ENCODE measurements around the gene ZNF689.
"Not testable (repeated sequence)": the region's sequence is repeated elsewhere in the genome, so short reads cannot be mapped to it uniquely, and the experiment has no call there.

The ZNF689 gene

DNA sequence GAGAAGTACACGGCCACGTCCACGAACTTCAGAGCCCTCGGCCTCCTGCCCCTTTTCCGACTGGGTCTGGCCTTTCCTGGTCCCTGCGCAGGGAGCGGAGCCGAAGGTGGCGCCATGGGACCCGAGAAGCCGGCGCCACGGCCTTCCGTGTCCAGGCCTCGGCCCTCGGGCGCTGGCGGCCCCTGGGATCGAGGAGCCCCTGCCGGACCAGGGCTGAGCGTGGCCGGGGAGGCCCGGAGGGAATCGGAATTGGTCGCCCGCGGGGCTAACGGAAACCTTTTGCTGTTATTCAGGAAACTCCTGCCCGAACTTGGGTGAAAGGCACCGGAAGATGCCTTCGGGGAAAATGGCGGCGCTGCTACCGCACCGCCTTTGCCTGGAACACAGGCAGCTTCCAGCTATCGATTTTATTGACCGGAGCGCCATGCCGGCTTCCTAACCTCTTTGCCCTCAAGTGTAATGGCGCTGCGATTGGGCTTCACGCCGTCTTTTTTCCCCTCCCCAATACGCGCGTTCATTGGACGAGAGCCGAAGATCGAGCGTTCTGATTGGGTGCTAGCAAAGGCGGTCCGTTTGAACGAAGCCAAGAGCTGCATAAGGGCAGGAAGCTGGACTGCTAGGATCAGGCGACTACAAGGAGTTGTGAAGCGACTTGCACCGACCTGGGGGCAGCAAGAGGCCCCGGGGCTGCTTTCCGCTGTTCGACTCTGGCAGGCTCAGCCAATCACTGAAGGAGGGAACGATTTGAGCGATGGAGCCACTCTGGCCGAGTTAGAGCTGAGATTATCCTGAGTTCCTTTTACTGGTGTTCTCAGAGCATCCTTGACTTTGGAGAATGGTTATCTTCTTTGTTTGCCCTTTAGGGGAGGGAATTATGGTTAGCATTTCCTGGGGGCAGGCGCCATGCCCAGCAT is at the start of gene ZNF689:
TSS of gene ZNF689 (minus strand) at position 464 of the 914 bp plus-strand sequence. CDS start at position 116, 348 bp downstream.
- DNase-seq = peak; percentile 95 to 99 (median 97)

DNA sequence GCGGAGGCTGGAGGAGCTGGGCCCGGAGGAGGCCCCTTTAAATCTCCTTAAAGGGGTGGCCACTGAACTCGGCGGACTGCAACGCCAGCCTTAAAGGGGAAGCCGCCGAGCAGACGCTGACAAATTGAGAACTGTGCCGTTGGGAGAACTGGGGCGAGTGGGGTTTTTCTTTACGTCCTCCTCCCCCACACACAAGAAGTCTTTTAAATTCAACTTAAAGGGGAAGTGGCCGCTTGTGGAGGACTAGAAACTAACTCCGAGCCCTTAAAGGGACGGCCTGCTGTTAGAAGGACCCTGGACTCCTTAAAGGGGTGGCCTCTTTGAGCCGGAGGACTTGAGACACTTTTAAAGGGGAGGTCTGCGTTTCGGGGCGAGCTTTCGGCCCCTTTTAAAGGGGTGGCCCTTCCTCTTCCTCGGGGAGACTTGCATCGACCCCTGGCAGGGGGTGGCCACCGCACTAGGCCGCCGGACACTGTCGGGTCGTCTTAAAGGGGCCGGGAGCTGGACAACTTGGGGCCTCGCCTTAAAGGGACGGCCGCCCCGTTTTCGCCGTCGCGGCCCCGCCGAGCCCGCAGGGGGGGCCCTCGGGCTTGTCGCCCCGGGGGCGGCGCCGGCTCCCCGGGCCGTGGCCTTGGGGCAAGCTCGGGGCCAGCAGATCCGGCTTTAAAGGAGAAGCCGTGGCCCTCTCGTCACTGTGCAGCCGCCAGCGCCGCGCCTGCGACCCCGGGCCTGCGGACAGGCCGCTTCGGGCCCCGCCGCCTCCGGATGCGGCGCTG is 48.7 kb upstream of the ZNF689 start:
- DNase-seq = peak; percentile 86 to 99 (median 96)

DNA sequence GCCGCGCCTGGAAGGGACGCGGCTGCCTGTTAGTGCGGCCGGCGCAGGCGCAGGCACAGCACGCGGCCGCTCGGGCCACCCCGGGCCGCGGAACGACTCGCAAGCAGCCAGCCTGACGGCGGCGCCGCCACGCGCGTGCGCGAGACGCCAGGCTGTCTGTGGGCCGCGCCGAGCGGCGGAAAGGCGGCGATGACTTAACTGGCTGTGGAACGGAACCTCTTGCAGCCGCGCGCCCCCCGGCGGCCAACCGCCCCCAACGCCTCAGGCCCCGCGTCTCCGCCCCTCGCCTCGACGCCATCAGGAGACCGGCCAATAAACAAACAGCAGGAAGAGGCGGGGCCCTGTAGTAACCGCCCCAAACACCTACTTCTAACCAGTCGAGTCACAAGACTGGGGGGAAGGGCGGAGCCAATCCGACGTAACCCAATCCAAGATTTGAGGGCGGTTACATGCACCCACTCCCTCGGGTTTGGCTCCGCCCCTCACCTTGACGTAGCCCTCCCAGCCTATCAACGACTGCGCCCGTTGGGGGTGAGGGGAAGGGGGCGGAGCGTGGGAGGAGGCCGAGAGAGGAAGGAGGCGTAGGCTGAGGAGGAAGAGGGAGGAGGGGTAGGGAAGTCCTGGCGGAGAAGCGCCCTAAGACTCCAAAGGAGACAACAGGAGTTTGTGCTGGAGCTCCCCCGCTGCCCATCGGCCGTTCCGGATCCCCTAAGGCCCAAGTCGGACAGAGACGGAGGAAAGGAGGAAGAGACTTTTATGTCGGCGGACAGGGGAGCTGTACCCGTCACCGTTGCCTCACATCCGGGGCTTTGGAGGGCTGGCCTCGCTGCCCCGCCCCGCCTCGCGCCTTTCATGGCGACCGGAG is 47.9 kb upstream of the ZNF689 start, which contains the start of gene FBRS:
TSS of gene FBRS (plus strand) at position 566 of the 865 bp plus-strand sequence. CDS start 1,088 bp downstream, outside the sequence.
- DNase-seq = peak; percentile 97 to 100 (median 100)

DNA sequence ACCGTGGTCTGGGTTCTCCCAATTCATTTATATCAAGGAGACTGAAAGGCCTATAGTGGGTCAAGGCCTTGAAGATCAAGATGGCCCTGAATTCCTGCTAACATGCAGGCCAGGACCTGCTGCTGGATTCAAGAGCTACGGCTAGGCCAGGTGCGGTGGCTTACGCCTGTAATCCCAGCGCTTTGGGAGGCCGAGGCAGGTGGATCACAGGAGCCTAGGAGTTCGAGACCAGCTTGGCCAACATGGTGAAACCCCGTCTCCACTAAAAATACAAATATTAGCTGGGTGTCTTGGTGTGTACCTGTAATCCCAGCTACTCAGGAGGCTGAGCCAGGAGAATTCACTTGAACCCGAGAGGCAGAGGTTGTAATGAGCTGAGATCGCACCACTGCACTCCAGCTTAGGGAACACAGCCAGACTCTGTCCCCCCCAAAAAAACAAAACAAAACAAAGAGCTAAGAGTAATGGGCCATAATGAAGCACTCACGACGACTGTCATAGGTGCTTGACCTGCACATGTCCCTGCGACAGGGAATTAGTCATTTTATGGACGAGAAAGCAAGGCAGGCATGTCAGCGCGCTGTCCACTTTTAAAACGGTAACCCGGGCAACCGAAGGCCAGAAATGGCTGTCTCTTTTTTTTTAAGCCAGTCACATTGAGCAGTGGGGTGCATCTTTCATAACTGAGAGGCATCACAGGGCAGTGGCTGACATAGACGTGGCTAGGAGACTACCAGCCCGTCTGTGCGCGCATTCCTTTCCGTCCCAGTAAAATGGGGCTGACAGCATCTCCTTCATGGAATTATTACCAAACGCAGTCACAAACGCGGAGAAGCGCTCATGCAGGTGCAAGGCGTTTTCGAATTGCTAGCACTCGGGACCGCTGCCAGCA is 47.0 kb upstream of the ZNF689 start:
- peak in 1 of 3 experiments; percentile 88 for DNase-seq

DNA sequence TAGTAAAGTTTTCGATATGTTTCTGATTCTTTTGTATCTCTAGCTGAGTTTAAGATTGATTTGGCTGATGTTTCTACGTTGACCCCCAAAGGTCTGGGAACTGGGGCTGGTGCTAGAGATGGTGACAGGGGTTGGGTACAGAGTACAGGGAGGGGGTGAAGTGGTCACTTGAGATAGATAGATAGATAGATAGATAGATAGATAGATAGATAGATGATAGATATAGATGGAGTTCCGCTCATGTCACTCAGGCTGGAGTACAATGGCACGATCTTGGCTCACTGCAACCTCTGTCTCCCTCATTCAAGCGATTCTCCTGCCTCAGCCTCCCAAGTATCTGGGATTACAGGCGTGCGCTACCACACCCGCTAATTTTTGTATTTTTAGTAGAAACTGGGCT is 46.2 kb upstream of the ZNF689 start:
- DNase-seq = no peak

DNA sequence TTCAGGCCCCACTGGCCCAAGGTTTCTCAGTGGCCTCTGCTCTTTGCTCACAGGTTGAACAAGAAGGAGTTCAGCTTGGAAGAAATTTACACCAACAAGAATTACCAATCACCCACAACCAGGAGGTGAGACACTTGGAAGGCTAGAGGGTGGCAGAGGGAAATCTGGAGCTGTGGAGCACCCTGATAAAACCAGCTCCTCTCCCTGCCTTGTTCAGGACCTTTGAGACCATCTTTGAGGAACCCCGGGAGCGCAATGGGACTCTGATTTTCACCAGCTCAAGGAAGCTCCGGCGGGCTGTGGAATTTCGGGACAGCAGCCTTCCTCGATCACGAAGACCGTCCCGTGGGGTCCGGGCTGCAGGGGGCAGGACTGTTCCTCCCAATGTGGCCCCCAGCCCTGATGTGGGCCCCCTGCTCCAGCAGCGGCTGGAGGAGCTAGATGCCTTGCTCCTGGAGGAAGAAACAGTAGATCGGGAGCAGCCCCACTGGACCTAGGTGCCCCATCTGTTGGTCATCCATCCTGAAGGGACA is 45.7 kb upstream of the ZNF689 start:
- no peak for DNase-seq

DNA sequence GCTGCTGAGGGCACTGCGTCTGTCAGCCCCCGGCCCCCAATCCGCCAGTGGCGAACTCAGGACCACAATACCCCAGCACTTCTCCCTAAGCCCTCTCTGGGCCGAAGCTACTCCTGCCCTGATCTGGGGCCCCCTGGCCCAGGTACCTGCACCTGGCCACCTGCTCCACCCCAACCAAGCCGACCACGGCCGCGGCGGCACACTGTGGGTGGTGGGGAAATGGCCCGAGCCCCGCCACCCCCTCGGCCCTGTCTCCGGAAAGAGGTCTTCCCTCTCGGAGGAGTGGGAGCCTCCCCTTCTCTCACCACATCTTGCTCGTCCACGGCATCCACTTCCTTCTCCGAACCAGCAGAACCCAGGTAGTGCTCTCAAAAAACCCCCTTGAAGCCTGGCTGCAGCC is 44.7 kb upstream of the ZNF689 start:
- DNase-seq = no peak

DNA sequence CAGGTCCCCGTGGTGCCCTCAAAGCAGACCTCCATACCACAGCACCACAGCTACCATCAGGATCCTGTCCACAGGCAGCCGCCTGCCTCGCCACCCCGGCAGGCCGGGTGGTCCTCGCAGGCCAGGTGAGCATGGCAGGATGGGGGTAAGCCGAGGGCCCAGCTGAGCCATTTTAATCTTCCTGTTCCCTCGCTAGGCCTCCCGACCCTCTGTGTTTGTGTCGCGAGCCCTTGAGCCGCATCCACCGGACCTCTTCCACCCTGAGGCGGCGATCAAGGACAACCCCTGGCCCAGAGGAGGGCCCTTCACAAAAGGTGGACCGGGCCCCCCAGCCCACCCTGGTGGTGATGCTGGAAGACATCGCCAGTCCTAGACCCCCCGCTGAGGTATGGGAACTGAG is 42.5 kb upstream of the ZNF689 start:
- DNase-seq = no peak

DNA sequence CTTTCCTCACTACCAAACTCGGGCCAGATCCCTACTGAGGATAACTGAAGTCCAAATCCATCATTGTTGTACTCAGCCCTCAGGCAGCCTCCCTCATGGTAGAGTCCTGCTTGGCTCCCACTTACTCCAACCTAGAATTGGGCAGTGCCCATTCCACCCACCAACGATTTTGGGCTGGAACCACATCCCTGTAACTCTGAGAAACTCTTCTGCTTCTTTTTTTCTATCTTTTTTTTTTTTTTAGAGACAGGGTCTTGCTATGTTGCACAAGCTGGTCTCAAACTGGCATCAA is 41.8 kb upstream of the ZNF689 start:
- no peak for DNase-seq

DNA sequence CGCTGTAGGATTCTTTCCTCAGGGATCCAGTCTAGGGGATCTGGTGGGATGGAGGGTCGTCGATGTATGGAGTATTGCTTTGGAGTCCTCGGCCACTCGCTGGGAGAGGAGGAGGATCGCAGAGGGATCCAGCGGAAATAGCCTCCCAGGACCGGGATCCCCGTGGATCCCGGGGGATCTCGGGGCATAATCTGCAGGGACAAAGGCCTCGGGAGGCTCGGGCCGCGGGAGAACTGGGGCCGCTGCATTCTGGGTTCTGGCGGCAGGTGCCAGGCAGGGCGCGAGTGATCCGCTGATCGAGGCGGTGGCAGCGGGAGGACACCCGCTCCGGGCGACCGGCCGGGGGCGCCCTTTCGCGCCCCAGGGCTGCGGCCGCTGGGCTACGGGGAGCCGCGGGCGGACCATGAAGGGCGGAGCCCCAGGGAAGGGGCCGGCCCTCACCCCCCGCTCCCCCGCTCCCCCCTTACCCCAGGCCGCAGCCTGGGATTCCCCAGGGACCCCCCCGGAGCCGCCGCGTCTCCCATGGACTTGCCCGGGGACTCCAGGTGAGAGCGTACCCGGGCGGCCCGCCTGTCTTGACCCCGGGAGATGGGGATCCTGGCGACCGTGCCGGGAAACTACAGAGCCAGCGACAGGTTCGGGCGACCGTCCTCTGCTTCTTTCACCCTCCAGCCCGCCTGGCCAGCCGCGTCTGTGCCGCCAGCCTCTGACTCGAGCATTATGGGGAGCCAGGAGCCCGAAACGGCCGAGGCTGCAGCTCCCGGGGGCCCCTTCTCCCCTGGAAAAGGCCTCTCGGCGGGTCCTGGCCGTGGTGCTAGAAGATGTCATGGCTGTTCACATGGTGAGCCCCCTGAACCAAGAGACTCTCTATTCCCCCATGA is 41.2 kb upstream of the ZNF689 start:
- DNase-seq = peak; percentile 23 to 78 (median 73)

DNA sequence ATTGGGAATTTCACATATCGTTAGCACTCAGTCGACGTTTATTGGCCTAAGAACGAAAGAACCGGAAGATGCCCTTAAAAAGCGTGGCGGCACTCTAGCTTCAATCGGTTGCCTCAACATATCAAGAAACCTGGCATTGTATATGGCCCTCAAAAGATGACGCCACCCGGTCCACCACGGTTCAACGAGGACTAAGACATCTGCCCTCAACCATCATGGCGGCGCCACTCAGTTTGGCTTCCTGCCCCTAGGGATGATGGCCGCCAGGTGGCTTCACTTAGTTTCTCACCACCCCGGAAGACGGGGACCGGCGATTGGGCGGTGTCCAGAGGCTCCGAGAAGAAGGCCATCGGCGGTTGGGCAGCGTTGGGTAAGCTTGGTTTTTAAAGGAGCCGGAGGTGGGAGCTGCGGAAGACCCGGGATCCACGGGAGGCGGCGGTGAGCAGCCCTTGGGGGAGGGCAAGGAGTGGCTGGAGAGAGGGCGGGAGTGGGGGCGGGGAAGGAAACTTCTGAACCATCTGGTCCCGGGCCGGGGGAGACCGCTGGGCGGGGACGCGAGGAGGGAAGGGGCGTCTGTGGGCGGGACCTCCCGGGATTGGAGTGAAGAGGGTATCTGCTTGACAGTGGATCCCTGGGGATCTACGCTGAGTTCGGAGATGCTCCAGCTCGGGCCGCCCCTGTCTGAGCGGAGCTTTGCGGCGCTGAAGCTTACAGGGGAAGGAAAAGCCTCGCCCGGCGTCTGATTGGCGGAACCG is 40.4 kb upstream of the ZNF689 start, which contains the start of gene PRR14:
TSS of gene PRR14 (plus strand) at position 592 of the 755 bp plus-strand sequence. CDS start 686 bp downstream, outside the sequence.
- DNase-seq = peak; percentile 96 to 99 (median 98)

DNA sequence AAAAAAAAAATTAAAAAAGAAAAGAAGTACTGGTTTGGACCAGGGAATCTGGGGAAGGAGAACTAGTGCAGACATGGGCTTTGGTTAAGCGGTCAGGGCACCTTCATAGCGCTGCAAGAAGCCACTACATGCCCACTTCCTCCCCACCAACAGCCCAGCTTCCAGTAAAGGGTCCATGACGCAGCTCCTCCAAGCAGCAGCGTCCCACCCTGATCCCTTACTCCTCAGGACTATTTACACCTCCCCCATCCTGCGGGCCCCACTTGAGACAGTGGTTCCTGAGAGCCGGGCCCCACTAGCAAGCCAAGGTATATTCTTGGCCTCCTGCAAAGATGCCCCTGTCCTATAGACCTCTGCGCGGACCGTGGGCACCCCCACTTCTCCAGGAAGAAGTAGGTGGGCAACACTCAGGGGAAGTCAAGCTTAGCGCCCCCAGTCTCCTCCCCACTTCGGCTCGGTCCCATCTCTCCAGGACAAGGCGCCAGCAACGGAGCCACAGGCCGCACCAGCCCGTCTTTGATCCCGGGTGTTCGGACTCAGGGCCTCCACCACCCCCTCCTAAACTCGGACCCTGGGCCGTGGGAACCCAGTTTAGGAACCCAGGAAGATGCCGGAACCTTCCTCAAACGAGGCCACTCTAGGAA is 39.7 kb upstream of the ZNF689 start:
- DNase-seq = no peak

DNA sequence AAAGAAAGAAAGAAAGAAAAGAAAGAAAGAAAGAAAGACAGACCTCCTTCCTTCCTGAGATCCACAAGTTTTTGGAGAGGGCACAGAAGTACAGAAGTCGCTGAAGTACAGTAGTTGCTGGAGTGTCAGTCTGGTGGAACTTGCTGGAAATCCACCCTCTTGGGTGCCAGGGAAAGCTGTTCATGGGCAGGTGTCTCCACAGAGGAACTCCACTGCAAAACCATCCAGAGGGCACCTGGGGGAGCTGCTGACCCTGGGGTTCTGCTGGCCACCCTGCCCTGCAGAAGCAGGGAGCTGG is 37.0 kb upstream of the ZNF689 start:
- no peak for DNase-seq

DNA sequence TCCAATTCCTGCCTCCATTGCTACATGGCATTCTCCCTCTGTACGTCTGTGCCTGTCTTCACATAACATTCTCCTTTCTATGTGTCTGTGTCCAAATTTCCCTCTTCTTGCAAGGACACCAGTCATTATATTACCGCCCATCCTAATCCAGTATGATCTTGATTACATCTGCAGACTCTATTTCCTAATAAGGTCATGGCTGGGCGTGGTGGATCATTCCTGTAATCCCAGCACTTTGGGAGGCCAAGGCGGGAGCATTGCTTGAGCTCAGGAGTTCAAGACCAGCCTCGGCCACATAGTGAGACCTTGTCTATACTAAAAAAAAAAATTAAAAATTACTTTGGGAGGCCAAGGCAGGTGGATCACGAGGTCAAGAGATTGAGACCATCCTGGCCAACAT is 35.5 kb upstream of the ZNF689 start:
- DNase-seq = no peak

DNA sequence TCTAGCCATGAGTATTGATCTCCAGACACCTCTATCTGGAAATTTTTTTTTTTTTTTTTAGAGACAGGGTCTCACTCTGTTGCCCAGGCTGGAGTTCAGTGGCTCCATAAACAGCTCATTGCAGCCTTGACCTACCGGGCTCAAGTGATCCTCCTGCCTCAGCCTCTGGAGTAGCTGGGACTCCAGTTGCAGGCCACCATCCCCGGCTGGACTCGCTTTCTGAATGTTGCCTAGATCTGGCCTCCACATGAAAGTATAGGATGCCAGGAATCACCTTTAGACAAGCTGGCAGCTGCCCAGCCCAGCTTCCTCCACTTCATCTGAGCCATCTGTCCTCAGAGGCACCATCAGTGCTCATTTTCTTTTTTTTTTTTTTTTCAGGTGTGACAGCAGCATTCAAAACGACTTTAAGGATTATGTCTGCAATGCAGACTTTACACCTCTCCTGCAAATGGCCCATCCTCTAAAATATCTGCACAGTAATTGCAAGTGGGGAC is 34.2 kb upstream of the ZNF689 start:
- no peak for DNase-seq

DNA sequence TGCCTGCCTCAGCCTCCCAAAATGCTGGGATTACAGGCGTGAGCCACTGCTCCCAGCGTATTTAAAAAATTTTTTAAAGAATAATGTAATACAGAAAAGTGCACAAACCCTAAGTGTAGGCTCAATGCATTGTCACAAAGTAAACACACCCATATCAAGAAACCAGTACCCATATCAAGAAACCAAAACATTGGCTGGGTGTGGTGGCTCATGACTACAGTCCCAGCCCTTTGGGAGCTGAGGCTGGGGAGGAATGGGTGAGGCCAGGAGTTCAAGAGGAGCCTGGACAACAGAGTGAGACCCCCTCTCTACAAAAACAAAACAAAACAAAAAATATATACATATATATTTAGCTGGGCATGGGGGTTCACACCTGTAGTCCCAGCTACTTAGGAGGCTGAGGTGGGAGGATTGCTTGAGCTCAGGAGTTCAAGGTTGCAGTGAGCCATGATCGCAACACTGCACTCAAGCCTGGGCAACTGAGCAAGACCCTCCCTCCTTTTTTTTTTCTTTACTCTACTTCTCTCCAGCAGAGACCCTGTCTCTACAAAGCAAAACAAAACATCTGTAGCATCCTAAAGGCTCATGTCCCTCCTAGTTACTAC is 31.3 kb upstream of the ZNF689 start:
- DNase-seq = no peak

DNA sequence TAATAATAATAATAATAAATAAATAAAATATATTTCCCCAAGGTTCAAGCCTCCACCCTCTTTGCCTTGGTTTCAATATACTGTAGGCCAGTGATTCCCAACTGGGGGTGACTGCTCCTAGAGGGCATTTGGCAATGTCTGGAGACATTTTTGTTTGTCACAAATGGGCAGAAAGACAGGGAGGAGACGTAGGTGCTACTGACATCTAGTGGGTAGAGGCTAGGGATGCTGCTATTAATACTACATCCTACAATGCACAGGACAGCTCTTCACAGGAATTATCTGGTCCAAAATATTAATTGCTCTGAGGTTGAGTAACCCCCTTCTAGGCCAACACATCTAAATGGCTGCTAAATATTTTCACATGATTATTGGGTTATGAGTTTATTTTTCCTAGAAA is 27.8 kb upstream of the ZNF689 start:
- DNase-seq = peak in 2 of 3 experiments; percentile 5 to 65

DNA sequence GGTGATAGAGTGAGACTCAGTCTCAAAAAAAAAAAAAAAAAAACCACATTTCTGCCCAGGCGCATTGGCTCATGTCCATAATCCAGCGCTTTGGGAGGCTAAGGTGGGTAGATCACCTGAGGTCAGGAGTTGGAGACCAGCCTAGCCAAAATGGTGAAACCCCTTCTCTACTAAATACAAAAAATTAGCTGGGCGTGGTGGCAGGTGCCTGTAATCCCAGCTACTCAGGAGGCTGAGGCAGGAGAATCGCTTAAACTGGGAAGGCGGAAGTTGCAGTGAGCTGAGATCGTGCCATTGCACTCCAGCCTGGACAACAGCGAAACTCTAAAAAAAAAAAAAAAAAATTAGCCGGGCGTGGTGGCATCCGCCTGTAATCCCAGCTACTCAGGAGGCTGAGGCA is 26.9 kb upstream of the ZNF689 start:
- DNase-seq = not testable (repeated sequence)

DNA sequence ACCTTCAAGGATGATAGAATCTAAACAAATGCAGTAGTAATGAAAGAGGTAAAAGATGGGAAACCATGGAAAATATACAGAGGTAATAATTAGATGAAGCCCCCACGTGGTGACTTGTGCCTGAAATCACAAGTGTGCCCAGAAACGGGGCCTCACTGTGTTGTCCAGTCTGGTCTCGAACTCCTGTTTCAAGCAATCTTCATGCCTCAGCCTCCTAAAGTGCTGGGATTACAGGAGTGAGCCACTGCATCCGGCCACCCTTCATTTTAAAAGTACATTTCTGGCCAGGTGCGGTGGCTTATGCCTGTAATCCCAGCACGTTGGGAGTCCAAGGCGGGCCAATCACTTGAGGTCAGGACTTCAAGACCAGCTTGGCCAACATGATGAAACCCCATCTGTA is 26.4 kb upstream of the ZNF689 start:
- no peak for DNase-seq

All from NCI-H1417 (cell line).